Panc1 (cell line): ENCODE measurements around the gene CTXN1. TPM values are rescaled to one million over a fixed set of nuclear protein-coding genes. Genes with fewer than 3 reads are reported as not detected.

Source experiments
- ATAC-seq: fragments of 200-7000 bp; cut with Tn5 transposase; 2 replicates; pipeline ENCODE4 v1.9.1; 2020; ENCODE audit warnings: mild to moderate bottlenecking, moderate library complexity
- BruUV-seq: library from RNA; stranded (reverse); fragments of 400-500 nt; replicated peaks from 2 replicates; lab custom pipeline; 2021; lab: Mats Ljungman, UMichigan
- CTCF ChIA-PET: fragments of 300-600 bp; sonication (Branson Sonifier 250); formaldehyde crosslinking; loops from one replicate; lab custom pipeline; 2022; ENCODE audit warnings: antibody characterized with exemption; lab: Charles Lee
- POLR2A ChIA-PET: fragments of 300-600 bp; sonication (Branson Sonifier 250); formaldehyde crosslinking; loops from one replicate; lab custom pipeline; 2022; ENCODE audit warnings: antibody characterized with exemption; lab: Charles Lee
- DNase-seq: peaks from one replicate; pipeline ENCODE4 v3.0.0-alpha.2; 2010; ENCODE audit warnings: low read depth, low spot score
- H3K27ac ChIP-seq: 2 replicates; pipeline ENCODE4 v1.5.1; 2011; ENCODE audit warnings: mild to moderate bottlenecking, low read length, inconsistent platforms
- H3K27me3 ChIP-seq: fragments of 200-500 bp; sonication (Bioruptor generic); 2 replicates; pipeline ENCODE4 v1.6.0; 2014; ENCODE audit warnings: low read length, inconsistent platforms; ENCODE audit not compliant: control insufficient read depth, insufficient read depth
- H3K36me3 ChIP-seq: fragments of 200-500 bp; sonication (Bioruptor generic); 2 replicates; pipeline ENCODE4 v1.5.1; 2014; ENCODE audit warnings: inconsistent platforms, mild to moderate bottlenecking, low read length, moderate library complexity; ENCODE audit not compliant: control insufficient read depth, insufficient read depth
- H3K4me1 ChIP-seq: 2 replicates; pipeline ENCODE4 v1.5.1; 2011; ENCODE audit warnings: inconsistent platforms, mild to moderate bottlenecking, low read length, moderate library complexity; ENCODE audit not compliant: control insufficient read depth, insufficient read depth
- H3K4me3 ChIP-seq, 2 experiments: 2 replicates each; pipeline ENCODE4 v1.5.1; 2011 to 2012; ENCODE audit warnings: low read depth in 2 of 2, low read length in 2 of 2, mild to moderate bottlenecking in 2 of 2, inconsistent platforms in 1 of 2, moderate library complexity in 1 of 2
- H3K9me3 ChIP-seq: fragments of 200-500 bp; sonication (Bioruptor generic); 2 replicates; pipeline ENCODE4 v1.5.1; 2014; ENCODE audit warnings: low read depth, mild to moderate bottlenecking, inconsistent platforms, low read length, moderate library complexity; ENCODE audit not compliant: control insufficient read depth, insufficient read depth
- POLR2AphosphoS5 ChIP-seq: IDR thresholded peaks from 2 replicates; pipeline ENCODE4 v1.6.1; 2012; ENCODE audit warnings: mild to moderate bottlenecking, low read depth, low read length, moderate library complexity
- SIN3A ChIP-seq: IDR thresholded peaks from 2 replicates; pipeline ENCODE4 v1.6.1; 2012; ENCODE audit warnings: low read depth, mild to moderate bottlenecking, low read length, moderate library complexity, borderline replicate concordance; ENCODE audit not compliant: insufficient read depth
- TCF7L2 ChIP-seq: IDR thresholded peaks from 2 replicates; pipeline ENCODE4 v1.6.1; 2011; ENCODE audit warnings: mild to moderate bottlenecking, low read depth, low read length, inconsistent platforms
- in situ Hi-C: cut with HindIII; loops from 2 replicates; pipeline ENCODE4 v1.10.0; 2016; ENCODE audit warnings: low sequenced_read_pairs, low pct_unique_long_range_greater_than_20kb
- intact Hi-C: fragments of 100-400 bp; cut with micrococcal nuclease; formaldehyde crosslinking; loops from one replicate; pipeline ENCODE4 v1.10.0; 2022; ENCODE audit not compliant: unreplicated experiment
- total RNA-seq: library from RNA; stranded (reverse); gene quantifications from one replicate; pipeline ENCODE4 v1.2.1, GENCODE V29; 2021; ENCODE audit not compliant: unreplicated experiment
- TF ChIP-seq, protein P1 (sequence below): fragments of 450-650 bp; IDR thresholded peaks from 2 replicates; pipeline ENCODE4 v1.5.1; 2017; ENCODE audit warnings: mild to moderate bottlenecking
- TF ChIP-seq, protein P2 (sequence below), 2 experiments: IDR thresholded peaks; 2 replicates each; pipeline ENCODE4 v1.6.1; 2011 to 2012; ENCODE audit warnings: low read depth in 2 of 2, control low read depth in 1 of 2, low read length in 1 of 2, mild to moderate bottlenecking in 1 of 2, moderate library complexity in 1 of 2; ENCODE audit not compliant: insufficient read depth in 1 of 2

CTXN1 gene
- total RNA-seq, 1 experiment from 2014 or later, result 89.4 TPM

DNA sequence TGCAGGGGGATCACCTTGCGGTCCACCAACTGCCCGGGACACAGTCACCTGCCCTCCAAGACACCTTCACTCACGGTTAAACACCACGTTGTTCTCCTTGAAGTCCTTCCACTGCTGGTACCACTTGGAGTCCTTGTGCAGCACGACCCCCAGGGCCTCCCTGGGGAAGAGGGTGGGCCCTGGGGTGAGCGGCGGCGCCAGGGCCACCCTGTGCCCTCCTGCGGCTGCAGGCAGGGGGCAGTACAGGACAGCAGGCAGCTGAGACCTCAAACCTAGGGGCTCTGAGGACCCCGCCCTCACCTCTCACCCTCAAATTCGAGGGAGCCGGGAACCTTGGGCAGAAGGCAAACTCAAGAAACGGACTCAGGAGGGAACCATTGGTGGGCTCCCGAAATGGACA lies 7.5 kb upstream of the CTXN1 start:
- Histone ChIP-seq H3K27ac (no peak overlapping the region), H3K4me1 (peaks cover 22% of the 10 kb centered on the region), H3K9me3 (no peaks in the 10 kb centered on the region), H3K4me3 (no peak overlapping the region), H3K27me3 (no peaks in the 10 kb centered on the region), H3K36me3 (no peaks in the 10 kb centered on the region; the same call in 1 of the 2 replicates)
- ATAC-seq (no peak), DNase-seq (no peak)
- no peak for TF ChIP-seq TCF7L2
- TF ChIP-seq, protein P1, sequence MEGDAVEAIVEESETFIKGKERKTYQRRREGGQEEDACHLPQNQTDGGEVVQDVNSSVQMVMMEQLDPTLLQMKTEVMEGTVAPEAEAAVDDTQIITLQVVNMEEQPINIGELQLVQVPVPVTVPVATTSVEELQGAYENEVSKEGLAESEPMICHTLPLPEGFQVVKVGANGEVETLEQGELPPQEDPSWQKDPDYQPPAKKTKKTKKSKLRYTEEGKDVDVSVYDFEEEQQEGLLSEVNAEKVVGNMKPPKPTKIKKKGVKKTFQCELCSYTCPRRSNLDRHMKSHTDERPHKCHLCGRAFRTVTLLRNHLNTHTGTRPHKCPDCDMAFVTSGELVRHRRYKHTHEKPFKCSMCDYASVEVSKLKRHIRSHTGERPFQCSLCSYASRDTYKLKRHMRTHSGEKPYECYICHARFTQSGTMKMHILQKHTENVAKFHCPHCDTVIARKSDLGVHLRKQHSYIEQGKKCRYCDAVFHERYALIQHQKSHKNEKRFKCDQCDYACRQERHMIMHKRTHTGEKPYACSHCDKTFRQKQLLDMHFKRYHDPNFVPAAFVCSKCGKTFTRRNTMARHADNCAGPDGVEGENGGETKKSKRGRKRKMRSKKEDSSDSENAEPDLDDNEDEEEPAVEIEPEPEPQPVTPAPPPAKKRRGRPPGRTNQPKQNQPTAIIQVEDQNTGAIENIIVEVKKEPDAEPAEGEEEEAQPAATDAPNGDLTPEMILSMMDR, result no peak; the same call in 1 of the 2 replicates
- TF ChIP-seq, protein P2, sequence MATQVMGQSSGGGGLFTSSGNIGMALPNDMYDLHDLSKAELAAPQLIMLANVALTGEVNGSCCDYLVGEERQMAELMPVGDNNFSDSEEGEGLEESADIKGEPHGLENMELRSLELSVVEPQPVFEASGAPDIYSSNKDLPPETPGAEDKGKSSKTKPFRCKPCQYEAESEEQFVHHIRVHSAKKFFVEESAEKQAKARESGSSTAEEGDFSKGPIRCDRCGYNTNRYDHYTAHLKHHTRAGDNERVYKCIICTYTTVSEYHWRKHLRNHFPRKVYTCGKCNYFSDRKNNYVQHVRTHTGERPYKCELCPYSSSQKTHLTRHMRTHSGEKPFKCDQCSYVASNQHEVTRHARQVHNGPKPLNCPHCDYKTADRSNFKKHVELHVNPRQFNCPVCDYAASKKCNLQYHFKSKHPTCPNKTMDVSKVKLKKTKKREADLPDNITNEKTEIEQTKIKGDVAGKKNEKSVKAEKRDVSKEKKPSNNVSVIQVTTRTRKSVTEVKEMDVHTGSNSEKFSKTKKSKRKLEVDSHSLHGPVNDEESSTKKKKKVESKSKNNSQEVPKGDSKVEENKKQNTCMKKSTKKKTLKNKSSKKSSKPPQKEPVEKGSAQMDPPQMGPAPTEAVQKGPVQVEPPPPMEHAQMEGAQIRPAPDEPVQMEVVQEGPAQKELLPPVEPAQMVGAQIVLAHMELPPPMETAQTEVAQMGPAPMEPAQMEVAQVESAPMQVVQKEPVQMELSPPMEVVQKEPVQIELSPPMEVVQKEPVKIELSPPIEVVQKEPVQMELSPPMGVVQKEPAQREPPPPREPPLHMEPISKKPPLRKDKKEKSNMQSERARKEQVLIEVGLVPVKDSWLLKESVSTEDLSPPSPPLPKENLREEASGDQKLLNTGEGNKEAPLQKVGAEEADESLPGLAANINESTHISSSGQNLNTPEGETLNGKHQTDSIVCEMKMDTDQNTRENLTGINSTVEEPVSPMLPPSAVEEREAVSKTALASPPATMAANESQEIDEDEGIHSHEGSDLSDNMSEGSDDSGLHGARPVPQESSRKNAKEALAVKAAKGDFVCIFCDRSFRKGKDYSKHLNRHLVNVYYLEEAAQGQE (IDR thresholded peaks at IDR 0.05; ENCODE audit: insufficient read depth in 1 of 2, low read depth in 2 of 2, low read length in 1 of 2), result no peak
- TF ChIP-seq SIN3A, result no peak
- TF ChIP-seq POLR2AphosphoS5, result no peak
- in situ Hi-C loops, result no loop called here
- POLR2A ChIA-PET, result no interaction called here
- CTCF ChIA-PET, result no interaction called here
- intact Hi-C loops, result no loop called here
- no TSS peak for BruUV-seq

DNA sequence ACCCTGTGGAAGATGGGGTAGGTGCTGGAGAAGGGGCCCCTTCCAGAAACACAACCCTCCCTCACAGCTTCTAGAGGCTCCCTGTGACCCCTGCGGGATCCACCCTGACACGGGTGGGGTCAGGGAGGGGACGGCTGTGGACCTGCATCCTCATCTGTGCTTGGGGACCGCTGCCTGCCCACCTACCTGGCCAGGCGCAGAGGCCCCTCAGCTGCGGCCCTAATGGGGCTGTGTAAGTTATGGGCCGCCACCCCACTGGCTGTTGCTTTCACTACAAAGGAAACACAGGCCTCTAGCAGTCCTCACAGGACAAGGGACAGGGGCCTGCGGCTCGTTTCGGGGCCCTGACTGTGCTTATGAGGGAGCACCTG lies 7.0 kb upstream of the CTXN1 start:
- DNase-seq (no peak), ATAC-seq (no peak)
- CTCF ChIA-PET, result no interaction called here
- TF ChIP-seq POLR2AphosphoS5 (no peak), TCF7L2 (no peak), SIN3A (no peak)
- TF ChIP-seq, protein P2 (IDR thresholded peaks at IDR 0.05; ENCODE audit: insufficient read depth in 1 of 2, low read depth in 2 of 2, low read length in 1 of 2), result no peak
- TF ChIP-seq, protein P1, result no peak
- Histone ChIP-seq H3K9me3 (no peaks in the 10 kb centered on the region), H3K4me3 (no peak overlapping the region), H3K27me3 (no peaks in the 10 kb centered on the region), H3K4me1 (peaks cover 26% of the 10 kb centered on the region), H3K27ac (no peak overlapping the region), H3K36me3 (no peaks in the 10 kb centered on the region; the same call in 1 of the 2 replicates)
- POLR2A ChIA-PET, result no interaction called here
- no TSS peak for BruUV-seq
- intact Hi-C loops, result no loop called here
- in situ Hi-C loops, result no loop called here
